Hematopoietic multipotent progenitor cell (in vitro differentiated cells): ENCODE measurements around the gene PRPF19. TPM values are rescaled to one million over a fixed set of nuclear protein-coding genes. Genes with fewer than 3 reads are reported as not detected.

Experiments used
- DNase-seq, 3 donors: peaks; one replicate each; pipeline ENCODE4 v3.0.0-alpha.2; 2011 to 2015; ENCODE audit warnings: low read depth in 2 of 3, low spot score in 2 of 3
- total RNA-seq: library from RNA; depleted of rRNA; stranded (reverse); fragments of >200 nt; gene quantifications from one replicate; pipeline ENCODE4 v1.2.3, GENCODE V29; 2012

Gene PRPF19
- total RNA-seq, 1 donor = 132 TPM

- no peak for DNase-seq
Measured at GRCh38 chr11:60938500-60938899, 32.1 kb upstream of the PRPF19 start.

GRCh38 chr11:60937811-60938210 lies 31.4 kb upstream of the PRPF19 start:
- no peak for DNase-seq

GRCh38 chr11:60937144-60937527 lies 30.8 kb upstream of the PRPF19 start:
- no peak for DNase-seq

GRCh38 chr11:60936467-60937143 lies 30.2 kb upstream of the PRPF19 start:
- no peak for DNase-seq

- DNase-seq = no peak
Measured at GRCh38 chr11:60935676-60936442, 29.5 kb upstream of the PRPF19 start.

GRCh38 chr11:60934790-60935605 lies 28.6 kb upstream of the PRPF19 start:
- DNase-seq = no peak

GRCh38 chr11:60934124-60934789 lies 27.9 kb upstream of the PRPF19 start:
- no peak for DNase-seq

GRCh38 chr11:60933416-60934123 lies 27.2 kb upstream of the PRPF19 start:
- no peak for DNase-seq

- DNase-seq = no peak
Measured at GRCh38 chr11:60932605-60933356, 26.4 kb upstream of the PRPF19 start.

GRCh38 chr11:60931917-60932316 lies 25.5 kb upstream of the PRPF19 start:
- DNase-seq = no peak

GRCh38 chr11:60930394-60930793 lies 24.0 kb upstream of the PRPF19 start:
- no peak for DNase-seq

- no peak for DNase-seq
Measured at GRCh38 chr11:60929764-60930163, 23.4 kb upstream of the PRPF19 start.

GRCh38 chr11:60928563-60929001 lies 22.2 kb upstream of the PRPF19 start:
- no peak for DNase-seq

GRCh38 chr11:60927600-60927999 lies 21.2 kb upstream of the PRPF19 start:
- no peak for DNase-seq

GRCh38 chr11:60927061-60927592 lies 20.7 kb upstream of the PRPF19 start:
- no peak for DNase-seq

GRCh38 chr11:60926500-60926899 lies 20.1 kb upstream of the PRPF19 start:
- no peak for DNase-seq

- no peak for DNase-seq
Measured at GRCh38 chr11:60925868-60926267, 19.5 kb upstream of the PRPF19 start.

GRCh38 chr11:60924906-60925853 lies 18.8 kb upstream of the PRPF19 start:
- no peak for DNase-seq
